IPS DF 4.7 (cell line): ENCODE measurements around the gene CMPK2.
"Not testable (repeated sequence)": the region's sequence is repeated elsewhere in the genome, so short reads cannot be mapped to it uniquely, and the experiment has no call there.

ENCODE experiments used
- DNase-seq: peaks from one replicate; pipeline ENCODE4 v3.0.0-alpha.2; 2013; ENCODE audit warnings: low spot score; ENCODE audit errors: extremely low read depth

Gene CMPK2, protein sequence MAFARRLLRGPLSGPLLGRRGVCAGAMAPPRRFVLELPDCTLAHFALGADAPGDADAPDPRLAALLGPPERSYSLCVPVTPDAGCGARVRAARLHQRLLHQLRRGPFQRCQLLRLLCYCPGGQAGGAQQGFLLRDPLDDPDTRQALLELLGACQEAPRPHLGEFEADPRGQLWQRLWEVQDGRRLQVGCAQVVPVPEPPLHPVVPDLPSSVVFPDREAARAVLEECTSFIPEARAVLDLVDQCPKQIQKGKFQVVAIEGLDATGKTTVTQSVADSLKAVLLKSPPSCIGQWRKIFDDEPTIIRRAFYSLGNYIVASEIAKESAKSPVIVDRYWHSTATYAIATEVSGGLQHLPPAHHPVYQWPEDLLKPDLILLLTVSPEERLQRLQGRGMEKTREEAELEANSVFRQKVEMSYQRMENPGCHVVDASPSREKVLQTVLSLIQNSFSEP

DNA sequence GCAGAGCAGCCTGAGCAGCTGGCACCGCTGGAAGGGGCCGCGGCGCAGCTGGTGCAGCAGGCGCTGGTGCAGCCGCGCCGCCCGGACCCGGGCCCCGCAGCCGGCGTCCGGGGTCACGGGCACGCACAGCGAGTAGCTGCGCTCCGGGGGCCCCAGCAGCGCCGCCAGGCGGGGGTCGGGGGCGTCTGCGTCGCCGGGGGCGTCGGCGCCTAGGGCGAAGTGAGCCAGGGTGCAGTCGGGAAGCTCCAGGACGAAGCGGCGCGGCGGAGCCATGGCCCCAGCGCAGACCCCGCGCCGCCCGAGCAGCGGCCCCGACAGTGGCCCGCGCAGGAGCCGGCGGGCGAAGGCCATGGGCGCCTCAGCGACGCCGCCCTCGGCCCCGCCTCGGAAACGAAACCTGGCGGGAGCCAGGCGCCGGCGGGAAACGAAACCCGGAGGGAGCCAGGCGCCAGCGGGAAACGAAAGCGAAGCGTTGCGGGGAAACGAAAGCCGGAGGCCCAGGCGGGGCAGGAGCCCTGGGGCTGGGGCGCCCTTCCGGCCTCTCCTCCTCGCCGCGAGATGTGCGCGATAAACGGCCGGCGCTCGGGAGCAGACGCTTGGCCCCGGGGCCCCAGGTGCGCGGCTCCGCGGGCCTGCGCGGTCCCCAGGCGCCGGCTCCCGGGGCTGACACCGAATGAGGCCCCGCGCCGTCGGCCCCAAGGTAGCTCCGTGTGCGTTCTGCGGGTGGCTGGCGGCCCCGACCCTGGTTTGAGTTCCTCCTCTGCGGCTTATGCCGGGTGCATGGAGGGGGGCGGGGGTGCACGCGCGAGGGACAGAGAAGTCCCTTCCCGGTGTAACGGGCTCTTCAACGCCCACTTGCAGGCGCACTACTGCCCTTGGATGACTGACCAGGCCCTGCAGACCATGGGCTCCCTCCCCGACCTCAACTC lies at the start of gene CMPK2:
Gene CMPK2, minus strand, starts transcription at position 562 of the 929 bp plus-strand sequence. Its CDS starts 211 bp downstream, at position 351.
- no peak for DNase-seq

DNA sequence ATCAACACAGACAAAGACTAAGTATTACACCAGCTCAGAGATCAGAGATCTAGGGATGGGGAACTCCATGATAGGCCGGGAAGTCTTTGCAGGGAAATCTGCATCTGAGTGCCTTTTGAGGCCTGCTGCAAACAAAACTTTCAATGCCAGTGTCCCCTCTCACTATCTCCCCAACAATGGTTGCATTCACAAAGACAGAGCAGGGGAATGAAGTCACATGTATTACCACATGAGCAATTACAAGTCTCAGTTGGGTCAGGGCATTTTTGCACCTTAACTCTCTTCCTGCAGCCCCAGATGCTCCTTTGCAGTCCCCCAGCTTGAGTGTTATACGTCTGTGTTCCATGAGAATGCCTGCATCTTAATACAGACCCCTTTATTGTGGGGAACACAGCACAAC lies 49.7 kb upstream of the CMPK2 start:
- DNase-seq = no peak

DNA sequence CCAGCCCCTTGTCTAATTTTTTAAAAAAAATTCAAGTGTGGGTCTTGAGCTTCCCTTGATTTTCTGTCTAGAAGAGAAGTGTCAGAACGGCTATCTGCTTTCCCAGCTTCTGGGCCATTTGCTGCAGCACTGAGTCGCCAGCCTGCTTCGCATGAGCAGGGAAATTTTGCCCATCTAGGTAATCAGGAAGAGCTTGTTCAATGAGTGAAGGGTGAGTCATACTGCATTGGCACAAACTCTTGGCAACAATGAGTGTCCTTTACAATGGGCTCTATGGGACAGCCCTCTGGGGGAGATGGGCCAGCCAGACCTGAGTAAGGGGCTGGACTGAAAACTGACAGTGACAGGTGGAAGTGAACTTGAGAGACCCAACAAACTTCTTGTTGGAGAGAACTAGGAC lies 49.1 kb upstream of the CMPK2 start:
- no peak for DNase-seq

DNA sequence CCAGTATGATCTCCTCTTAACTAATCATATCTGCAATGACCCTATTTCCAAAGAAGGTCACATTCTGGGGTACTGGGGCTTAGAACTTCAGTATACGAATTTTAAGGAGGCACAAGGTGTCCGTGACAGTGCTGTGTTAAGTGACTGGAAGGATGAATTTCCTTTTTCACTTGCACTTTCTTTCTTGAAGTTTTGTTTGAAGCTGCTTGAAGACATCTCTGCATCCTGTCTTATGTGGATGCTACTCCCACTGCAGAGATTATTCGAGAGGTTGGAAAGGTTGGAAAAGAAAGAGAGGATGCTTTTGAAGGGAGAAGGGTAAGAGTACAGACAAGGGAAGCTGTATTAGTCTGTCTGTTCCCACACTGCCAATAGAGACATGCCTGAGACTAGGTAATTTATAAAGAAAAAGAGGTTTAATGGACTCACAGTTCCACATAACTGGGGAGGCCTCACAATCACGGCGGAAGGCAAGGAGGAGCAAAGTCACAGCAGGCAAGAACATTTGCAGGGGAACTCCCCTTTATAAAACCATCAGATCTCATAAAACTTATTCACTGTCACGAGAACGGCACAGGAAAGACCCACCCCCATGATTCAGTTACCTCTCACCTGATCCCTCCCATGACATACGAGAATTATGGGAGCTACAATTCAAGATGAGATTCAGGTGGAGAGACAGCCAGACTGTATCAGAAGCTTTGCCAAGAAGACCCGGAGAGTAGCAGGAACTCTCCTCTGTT lies 47.9 kb upstream of the CMPK2 start:
- DNase-seq = no peak

DNA sequence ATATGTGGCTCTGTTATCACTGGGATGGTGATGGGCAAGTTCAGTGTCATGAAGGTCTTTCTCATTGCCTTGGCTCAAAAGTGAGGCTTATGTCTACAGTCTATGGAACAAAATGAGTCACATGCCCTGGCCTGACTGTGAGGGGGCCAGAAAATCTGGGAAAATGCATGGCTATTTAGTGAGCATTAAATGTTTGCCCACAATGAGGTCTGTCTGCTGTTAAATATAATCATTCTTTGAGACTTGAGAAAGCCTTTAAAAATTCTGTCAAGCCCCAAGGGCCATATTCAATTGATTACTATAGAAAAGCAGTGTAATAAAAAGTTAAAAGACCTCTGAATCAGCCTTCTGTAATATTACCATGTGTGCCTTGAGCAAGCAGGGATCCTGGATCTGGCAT lies 46.0 kb upstream of the CMPK2 start:
- no peak for DNase-seq

DNA sequence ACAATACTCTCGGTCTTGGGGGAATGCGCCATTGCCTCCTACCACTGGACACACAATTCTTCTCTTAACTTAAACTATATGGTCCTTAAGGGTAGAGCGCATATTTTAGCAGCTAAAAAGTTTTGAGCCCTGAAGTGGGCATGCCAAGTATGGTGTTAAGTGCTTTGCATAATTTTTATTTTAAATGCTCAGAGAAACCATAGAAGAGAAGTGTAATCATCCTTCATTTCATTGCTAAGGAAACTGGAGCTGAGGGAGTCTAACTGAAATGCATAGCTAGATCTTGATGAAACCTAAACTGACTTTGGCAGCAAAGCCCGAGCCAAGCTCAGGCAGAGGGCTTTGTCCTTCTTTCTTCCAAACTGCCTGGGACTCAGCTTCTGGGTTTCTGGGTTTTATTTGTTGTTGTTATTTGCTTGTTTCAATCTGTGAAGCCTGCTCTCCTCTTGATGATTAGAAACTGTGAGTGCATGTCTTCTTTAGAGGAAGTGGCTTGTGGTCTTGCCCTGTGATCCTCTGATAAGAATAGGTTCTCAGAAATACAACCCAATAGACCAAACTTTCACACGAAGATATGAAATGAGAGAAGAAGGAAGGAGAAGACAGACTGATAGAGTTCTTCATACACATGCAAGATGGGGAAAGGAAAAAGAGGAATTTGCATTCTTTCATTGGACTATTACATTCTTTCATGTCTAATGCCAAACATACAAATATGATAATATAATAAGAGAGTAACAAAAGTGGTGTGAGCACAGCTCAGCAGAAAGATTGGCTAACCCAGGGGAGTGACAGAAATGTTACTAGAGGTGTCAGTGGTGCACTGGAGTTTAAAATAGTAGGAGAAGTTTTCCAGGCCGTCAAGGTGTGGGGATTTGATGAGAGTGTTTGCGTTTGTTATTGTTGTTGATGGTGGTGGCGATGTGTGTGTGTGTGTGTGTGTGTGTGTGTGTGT lies 44.0 kb upstream of the CMPK2 start:
- DNase-seq = no peak

DNA sequence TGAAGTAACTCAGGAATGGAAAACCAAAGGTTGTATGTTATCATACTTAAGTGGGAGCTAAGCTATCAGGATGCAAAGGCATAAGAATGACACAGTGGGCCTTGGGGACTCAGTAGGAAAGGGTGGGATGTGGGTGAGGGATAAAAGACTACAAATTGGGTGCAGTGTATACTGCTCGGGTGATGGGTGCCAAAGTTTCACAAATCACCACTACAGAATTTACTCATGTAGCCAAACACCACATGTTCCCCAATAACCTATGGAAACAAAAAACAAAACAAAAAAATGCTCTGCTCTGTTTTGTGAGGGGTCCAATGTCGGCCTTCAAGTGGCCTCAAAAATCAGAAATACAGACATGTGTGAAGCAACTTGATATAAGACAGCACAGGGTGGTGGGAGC lies 42.6 kb upstream of the CMPK2 start:
- no peak for DNase-seq

DNA sequence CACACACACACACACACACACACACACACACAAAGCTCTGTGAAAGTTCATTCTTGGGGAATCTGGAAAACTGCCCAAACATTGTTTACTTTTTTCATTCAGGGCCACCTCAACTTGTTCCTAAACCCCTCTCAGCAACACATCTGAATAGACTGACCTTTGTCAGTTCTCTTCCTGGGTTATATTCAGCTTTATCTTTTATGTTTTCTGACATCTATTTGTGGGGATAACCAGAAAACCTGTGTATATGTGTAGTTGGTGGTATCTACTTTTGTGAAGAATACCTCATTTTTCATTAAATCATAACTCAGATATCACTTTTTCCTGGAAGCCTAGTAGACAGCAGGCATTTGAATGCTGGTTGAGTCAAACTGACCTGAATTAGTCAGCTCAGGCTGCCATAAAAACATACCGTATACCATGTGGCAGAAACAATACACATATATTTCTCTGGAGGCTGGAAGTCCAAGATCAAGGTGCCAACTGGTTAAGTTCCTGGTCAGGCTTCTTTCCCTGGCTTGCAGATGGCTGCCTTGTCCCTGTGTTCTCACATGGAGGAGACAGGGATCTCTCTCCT lies 40.5 kb upstream of the CMPK2 start:
- no peak for DNase-seq

DNA sequence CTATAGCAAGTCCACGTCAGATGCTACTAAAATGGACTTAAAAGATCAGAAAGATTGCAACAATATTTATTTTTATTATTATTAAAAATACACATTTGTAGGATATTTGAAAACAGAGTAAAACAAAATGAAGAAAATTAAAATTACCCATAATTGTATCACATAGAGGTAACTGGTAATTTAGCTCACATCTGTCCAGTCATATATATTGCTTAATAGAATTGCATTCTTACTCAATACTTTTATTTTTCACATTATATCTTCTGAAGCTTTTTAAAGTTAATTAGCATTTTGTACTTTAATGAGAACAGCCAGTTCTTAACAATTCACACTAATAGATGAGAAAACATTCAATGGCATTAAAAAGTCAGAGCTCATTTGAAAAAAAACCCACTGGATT lies 40.0 kb upstream of the CMPK2 start:
- no peak for DNase-seq

DNA sequence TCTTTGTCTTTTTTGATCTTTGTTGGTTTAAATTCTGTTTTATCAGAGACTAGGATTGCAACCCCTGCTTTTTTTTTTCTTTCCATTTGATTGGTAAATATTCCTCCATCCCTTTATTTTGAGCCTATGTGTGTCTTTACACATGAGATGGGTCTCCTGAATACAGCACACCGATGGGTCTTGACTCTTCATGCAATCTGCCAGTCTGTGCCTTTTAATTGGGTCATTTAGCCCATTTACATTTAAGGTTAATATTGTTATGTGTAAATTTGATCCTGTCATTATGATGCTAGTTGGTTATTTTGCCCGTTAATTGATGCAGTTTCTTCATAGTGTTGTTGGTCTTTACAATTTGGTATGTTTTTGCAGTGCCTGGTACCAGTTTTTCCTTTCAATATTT lies 36.9 kb upstream of the CMPK2 start:
- not testable (repeated sequence) for DNase-seq

DNA sequence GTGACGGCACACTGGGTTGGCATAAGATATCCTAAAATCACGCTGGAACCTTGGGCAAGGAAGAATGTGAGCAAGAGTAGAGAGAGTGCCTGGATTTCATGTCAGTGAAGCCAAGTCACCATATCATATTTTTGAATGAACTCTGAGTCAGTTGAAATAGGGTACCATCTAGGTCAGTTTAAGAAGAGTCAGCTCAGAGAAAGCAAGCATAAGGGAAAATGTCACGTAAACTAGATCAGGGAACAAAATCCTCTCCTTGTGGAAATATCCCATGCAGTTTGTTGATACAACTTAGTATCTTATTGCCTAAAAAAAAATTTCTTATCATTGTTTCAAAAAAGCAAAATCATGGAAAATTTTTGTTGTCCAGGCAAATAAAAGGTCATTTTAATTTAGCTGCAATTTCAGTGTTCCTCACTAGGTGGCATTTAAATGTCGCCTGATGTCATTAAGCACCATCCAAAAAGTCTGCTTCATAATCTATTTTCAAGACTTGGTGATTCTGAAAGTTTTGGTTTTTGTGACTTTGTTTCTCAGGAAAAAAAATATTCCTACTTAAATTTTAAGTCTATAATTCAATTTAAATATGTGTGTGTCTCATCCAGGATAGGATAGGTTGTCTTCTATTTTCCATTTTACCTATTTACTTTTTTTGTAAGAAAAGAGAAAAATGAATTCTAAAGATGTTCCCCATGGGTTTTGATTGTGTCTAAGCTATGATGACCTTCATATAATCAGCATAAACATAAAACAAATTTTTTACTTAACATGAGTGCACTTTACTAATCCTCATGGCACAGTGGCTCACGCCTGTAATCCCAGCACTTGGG lies 31.4 kb upstream of the CMPK2 start:
- DNase-seq = no peak

DNA sequence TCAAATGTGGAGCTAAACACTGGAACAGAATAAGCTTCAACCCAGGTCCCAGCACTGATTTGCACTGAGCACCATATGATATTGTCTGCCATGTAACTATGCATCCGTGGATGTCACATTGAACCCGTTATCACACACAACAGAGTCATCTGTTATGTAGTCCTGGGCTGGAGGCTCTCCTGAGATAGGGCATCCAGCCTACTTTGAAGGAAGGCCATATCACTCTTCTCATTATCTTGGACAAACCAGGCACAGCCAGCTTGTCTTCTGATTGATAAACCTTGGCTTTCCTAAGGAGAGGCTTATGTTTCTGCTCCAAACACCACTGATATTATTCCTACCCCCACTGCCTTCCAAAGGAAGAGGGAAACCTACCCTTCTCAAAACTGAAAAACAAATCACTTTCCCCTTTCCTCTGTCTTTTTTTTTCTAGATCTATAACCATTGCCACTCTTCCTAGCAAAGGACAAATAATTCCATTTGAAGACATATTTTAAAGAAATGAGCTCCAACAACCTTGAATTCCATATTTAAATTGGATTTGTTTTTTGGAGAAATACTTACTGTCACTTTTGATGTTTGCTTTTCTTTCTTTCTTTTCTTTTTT lies 28.3 kb upstream of the CMPK2 start:
- DNase-seq = no peak

DNA sequence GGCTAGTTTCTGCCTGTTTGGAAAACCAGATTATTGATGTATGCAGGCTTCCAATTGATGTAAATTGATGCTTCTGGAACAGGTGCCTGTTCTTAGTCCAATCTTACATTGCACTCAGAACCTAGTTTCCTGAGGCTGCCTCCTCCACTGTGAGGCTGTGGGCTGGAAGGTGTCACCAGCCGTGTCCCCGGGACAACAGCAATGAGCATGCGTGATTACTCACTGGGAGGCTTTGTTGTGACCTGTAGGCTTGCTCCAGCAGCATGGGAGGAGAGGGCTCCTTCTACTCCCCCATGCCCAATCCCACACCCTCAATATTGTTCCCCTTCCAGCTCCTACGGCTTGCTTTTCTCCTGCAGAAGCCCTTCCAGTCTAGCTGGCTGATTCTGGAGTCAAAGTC lies 23.0 kb upstream of the CMPK2 start:
- no peak for DNase-seq

DNA sequence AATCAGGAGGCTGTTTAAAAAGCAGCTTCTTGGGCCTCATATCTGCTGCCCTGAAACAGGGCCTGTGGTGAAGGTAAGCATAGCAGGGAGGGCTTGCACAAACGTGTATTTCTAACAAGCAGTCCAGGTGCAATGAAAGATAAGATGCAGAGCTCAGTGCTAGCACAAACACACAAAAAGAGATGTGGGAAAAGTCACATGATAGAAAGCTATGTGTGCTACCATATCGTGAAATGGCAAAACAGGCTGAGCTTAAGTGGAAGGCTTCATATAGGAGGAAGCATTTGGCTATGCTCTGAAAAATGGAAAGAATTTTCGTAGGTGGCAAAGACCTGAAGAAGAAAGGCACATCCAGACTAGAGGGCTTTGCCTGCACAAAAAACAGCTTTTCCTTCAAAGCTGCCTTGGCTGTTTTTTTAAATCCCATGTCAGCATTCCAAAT lies 22.1 kb upstream of the CMPK2 start:
- DNase-seq = no peak

DNA sequence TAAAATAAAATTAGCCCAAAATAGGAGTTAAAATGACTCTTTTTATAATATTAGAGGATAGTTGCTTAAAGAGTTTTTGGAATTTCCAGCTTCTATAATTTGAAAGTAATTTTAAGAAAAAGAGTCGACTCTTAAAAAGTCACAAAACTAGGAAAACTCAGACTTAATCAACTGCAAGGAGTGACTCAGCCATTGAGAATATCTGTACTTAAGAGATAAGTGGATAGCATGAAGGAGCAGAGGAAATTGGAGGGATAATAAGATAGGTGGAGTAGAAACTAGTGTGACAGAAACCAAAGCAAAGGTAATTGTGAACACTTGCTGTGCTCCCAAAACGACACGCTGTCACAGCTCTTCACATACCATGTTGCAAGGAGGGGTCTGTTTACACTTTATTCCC lies 20.3 kb upstream of the CMPK2 start:
- no peak for DNase-seq

DNA sequence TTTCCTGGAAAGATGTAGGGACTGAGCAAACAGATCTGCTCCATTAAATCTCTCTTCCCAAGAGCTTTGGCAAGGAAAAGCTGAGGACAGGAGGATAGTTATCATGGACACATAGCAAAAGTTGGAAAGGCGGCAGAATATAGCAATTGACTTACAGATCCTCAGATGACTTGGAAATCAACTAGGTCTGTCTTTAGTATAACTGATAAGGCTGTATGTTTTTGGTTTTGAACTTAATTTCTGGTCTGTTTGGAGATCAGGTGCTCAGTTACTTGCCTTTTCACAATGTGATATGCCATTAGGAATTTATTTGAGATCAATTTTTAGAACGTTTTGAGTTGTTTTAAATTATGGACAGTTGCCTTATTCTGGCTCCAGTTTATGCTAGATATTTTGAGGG lies 19.8 kb upstream of the CMPK2 start:
- DNase-seq = no peak

DNA sequence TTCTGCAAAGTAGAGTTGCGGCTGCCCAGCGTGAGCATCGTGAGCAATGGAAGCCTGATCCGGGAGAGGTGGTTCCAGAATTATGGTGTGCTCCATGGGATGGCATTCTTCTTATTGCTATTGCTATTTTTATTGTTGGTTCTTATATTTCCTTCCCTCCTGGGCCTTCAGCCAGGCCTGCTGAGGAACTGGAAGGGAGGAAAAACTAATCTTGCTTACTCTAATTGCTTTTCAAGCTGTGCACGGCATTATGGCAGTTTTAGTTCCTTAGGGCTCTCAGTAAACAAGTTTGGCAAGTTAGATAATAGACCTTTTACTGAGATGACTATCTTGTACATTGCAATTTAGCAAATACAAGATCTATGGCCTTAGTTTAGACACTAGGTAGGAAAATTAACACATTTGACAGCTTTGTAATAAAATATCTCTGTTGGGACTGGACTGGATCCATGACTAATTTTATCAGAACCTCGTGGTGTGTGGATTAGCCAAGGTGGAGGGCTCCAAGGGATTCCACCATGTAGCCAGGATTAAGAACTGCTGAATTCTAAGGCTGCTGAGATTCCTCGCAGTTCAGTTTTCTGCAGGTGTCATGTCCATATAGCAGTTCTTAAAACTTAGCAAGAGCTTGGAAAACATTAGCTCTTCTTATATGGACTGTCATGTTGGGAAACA lies 17.9 kb upstream of the CMPK2 start:
- DNase-seq = no peak

DNA sequence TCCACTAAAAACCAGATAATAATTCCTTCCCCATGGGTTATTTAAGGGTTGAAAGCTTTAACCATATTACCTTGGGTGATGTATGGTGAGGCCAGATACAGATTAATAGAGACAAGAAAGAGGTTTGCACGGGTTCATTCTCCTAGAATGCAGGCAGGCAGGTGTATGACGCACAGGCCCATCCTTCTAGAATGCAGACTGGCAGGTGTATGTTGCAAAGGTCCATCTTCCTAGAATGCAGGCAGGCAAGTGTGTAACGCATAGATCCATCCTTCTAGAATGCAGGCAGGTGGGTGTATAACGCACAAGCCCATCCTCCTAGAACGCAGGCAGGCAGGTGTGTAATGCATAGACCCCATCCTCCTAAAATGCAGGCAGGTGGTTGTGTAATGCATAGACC lies 15.8 kb upstream of the CMPK2 start:
- no peak for DNase-seq
